HG03095 (cell line): Measurements from ENCODE around the gene SLC25A21.

Experiments used
- ATAC-seq: cut with Tn5 transposase; IDR thresholded peaks from one replicate; pipeline ENCODE4 v1.9.1; 2021; ENCODE audit warnings: moderate library complexity; ENCODE audit not compliant: unreplicated experiment

The SLC25A21 gene

DNA sequence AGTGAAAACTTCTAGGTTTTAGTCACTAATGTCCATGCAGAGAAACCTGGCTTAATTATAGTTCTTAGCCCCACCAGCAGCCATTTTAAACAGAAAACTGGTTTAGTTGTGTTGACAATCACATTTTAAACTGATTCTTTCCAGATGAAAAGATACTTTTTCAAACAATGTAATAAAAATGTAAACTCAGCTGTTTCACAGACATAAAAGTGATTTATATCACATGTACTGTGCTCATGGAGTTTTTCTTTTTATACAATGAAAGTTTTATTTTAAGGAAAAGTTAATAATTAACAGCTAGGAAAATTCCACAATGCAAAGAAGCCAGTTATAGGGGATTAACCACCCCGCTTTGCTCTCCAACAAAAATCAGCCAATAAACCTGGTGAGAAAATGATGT is 381.0 kb downstream of the SLC25A21 start:
- ATAC-seq: no peak

DNA sequence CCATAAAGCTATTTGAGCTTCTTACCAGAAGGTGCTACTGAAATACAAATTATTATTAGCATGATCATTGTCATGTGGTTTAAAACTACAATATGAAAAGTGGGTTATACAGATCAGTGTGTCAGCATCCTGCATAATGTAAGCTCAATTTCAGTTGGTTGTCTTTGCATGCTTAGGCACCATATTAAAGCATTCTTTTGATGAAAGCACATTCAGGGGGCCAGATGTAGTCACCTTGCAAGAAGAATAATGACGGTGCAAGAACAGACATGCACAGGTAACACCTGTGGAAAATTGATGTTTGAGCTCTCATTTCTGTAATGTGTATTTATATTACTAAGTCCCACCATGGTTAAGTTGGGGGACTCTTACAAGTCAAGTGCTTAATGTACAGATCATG is 386.9 kb downstream of the SLC25A21 start:
- ATAC-seq: no peak

GRCh38 chr14:36784541-36784940 is 387.9 kb downstream of the SLC25A21 start:
- no peak for ATAC-seq

GRCh38 chr14:36781897-36782296 is 390.5 kb downstream of the SLC25A21 start:
- ATAC-seq: no peak

GRCh38 chr14:36773558-36773957 is 398.8 kb downstream of the SLC25A21 start:
- ATAC-seq: no peak

- ATAC-seq: no peak
These were observed 399.3 kb downstream of the SLC25A21 start for GRCh38 chr14:36773136-36773540.

- no peak for ATAC-seq
These were observed 401.3 kb downstream of the SLC25A21 start for GRCh38 chr14:36771028-36771640.

GRCh38 chr14:36768638-36769337 is 403.6 kb downstream of the SLC25A21 start:
- no peak for ATAC-seq

GRCh38 chr14:36767603-36768281 is 404.7 kb downstream of the SLC25A21 start:
- ATAC-seq: no peak

DNA sequence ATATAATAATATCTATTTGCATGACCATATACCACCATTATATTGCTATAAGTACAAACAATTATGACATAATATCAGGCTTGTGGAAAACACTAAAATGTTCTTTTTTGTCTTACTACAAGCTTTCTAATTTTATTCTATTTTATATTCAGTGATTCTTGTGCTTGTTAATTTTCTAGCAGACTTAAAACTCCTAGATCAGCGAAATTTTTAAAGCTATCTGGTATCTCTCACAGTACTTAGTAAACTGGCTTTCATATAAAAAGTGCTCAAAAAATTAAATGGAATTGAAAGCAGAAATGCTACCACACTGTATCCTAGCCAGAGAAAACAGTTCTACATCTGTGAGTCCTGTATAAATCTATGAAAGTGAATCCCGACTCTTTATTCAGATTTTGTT is 405.4 kb downstream of the SLC25A21 start:
- ATAC-seq: no peak

DNA sequence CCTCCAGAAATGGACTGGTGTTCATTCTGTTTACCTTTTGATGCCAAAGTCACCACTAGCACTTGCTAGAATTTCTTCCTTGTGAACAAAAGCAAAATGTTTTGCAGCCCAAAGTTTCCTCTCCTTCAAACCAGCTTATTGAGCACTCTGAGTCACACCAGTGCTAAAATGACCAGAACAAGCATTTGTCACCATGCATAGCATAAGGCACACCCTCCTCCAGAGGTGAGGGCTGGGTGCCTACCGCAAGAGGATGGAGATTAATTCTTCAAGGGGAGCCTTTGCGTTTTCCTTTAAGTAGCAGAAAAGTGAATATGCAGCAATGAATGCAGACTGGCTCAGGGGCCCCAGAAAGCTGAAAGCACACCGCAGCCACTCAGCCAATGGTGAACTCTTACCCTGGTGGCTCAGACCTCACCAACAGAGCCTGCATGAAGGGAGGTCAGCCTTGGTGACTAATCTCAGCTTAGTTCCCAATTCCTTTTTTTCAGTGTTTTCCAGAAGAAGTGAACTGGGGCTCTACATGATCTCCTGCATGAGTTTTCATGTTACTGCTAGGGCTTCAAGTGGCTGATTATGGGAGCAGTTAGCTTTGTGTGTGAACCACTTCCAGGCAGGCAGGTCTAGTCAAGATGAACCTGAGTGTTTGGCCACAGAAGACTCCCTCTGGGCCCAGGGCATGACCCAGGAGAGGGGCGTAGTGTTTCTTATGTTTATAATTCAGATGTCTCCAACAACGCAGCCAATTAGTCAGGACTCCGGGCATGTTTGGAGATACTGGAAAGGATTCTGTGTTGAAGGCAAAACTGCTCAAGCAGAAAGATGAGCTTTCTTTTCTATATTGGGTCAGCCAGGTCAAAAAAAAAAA is 414.4 kb downstream of the SLC25A21 start:
- ATAC-seq: no peak

DNA sequence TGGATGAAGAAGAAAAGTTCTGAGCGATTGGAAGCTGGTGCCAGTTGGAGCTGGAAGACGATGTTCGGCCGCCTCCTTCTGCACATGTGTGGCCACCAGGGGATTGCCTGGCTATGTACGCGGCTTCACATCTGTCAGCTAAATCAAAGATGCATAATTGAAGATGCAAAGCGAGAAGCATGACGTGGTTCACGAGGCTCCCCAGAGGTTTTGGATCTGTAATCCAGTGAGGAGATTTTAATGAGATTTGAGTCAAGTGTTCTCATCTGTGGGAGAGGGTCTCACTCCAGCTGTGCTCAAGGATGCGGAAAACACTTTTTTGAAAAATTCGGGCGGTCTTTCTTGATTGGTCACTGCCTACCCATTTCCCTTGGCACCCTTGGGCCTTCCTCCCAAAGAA is 416.2 kb downstream of the SLC25A21 start:
- ATAC-seq: no peak

GRCh38 chr14:36755756-36756155 is 416.6 kb downstream of the SLC25A21 start:
- no peak for ATAC-seq

GRCh38 chr14:36751920-36752319 is 420.5 kb downstream of the SLC25A21 start:
- ATAC-seq: no peak

DNA sequence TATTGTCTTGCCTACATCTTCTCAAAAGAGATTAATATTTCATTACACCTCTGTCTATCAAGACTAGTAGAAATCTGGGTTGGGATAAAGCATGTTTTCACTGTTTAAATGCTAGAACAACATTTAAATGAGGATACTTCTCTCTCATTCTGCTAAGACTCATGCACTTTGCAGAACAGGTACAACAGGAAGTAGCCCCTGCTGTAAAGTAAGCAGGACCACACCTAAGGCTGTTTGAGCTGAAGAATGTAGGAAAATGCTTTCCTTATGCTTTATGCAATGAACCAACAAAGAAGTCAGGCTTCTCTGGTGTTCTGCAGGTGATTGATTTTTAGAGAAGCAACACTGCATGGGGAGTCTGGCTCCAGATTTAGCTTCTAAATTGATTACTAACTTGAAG is 421.3 kb downstream of the SLC25A21 start:
- no peak for ATAC-seq

- ATAC-seq: no peak
These were observed 422.2 kb downstream of the SLC25A21 start for GRCh38 chr14:36750244-36750643.

DNA sequence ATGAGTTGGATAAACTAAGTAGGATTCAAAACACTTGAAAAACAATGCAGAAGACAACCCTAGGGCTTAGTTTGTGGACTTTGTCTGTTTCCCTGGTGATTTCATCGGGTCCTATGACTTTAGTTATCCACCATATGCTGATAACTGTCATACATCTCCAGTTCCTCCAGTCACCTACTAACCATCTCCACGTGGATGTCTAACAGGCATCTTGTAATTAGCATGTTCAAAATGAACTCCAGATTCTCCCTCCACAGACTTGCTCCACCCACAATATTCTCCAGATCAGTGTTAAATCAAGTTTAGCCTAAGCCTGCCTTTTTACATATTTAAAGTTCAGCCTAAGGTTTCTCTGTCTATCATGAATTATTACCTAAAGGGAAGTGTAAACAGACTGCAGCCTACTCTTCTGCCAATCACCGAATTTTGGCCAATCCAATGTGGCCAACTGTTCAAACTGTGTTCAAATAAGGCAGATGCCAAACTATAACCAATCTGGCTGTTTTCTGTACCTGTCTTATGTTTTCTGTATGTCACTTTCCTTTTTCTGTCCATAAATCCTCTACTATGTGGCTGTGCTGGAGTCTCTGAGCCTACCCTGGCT is 423.7 kb downstream of the SLC25A21 start:
- no peak for ATAC-seq

DNA sequence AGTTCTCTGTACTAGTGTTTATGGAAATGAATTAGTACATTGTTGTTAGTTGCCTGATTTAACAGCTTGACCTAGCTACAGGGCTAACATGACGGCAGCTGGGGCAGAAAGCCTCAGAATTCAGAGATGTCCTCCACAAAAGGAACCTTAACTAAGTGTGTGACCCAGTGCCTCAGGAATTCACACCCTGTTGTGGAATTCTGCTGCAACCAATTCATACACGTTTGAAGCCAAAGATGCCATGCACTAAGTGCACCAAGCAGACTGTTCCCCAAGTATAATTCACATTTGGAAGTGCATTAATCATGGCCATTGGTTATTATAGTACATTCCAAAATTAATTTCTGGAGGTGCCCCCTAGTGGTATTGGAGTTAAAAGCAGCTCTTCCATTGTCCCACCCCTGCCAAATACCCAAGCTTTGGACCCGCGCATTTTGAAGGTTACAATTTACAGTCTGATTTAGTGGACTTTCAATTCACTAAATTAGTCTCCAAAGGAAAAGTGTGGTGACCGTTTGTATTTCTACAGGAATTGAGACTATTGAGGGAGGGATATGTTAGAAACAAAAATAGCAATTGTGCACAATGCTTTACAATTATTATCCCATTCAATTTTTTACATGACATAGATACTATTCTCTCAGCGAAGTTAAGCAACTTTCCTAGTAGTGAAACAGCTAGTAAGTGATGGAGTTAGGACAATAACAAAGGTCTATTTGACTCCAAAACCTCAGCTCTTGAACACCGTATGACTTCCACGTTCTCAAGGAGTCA is 424.8 kb downstream of the SLC25A21 start:
- no peak for ATAC-seq

DNA sequence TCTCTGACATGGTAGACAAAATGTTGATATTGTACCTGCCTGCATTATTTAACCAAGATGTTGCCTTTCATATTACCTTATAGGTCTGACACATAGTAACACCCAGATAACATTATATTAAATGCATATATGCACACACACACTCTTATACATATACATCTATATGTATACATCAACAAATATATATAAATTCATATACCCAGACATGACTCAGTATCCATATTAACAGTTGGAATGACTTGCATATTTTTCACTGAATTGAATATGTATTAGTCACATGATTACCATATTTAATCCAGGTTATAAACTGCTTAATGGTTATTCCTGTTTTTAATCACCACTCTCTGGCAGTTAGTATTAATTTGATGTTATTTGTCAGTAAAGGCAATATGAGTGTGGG is 425.5 kb downstream of the SLC25A21 start:
- ATAC-seq: no peak

DNA sequence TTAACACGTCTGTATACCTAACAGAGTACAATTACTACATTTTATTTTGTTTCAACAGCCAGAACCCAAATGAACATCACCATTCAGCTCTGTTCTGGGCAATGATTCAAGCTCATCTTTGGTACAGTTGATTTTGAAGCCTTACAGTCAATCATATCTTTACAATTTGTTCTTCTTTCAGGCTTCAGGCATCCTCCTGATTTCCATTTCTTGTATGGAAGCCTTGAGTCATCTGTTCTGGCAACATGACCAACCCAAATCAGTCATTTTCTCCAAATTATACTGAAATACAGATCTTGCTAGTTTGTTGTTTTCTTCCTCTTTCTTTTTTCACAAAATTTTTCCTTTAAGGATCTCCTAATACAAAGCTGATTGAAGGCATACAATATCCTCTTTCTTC is 430.5 kb downstream of the SLC25A21 start:
- ATAC-seq: no peak
